ENCODE data around the gene AKAP9. TPM values are rescaled to one million over a fixed set of nuclear protein-coding genes. Genes with fewer than 3 reads are reported as not detected.

The AKAP9 gene
- total RNA-seq, 4 donors from 2014 or later = 188 to 236 (median 192) TPM

- no peaks in the 10 kb centered on the region for H3K9me3 ChIP-seq
- no peak overlapping the region for H3K27ac ChIP-seq
- no peaks in the 10 kb centered on the region for H3K27me3 ChIP-seq
- DNase-seq = no peak
- TF ChIP-seq POLR2A (IDR thresholded peaks at IDR 0.05) (no peak), CTCF (IDR thresholded peaks at IDR 0.05) (no peak)
- no peak overlapping the region for H3K4me3 ChIP-seq
- peaks cover 0 to 12% (median 2%) of the 10 kb centered on the region in 4 donors for H3K4me1 ChIP-seq
- H3K36me3 ChIP-seq = peaks cover 0 to 42% (median 0%) of the 10 kb centered on the region in 3 donors
These were observed 190.4 kb downstream of the AKAP9 start for GRCh38 chr7:92131093-92131492.

- H3K4me1 ChIP-seq = peaks cover 0 to 12% (median 2%) of the 10 kb centered on the region in 4 donors
- no peak overlapping the region for H3K27ac ChIP-seq
- TF ChIP-seq CTCF (IDR thresholded peaks at IDR 0.05) = no peak
- TF ChIP-seq POLR2A (IDR thresholded peaks at IDR 0.05) = no peak
- H3K27me3 ChIP-seq = no peaks in the 10 kb centered on the region
- H3K9me3 ChIP-seq = no peaks in the 10 kb centered on the region
- peaks cover 0 to 36% (median 0%) of the 10 kb centered on the region in 3 donors for H3K36me3 ChIP-seq
- DNase-seq = no peak
- H3K4me3 ChIP-seq = no peak overlapping the region
These were observed 191.2 kb downstream of the AKAP9 start for GRCh38 chr7:92131764-92132330.

GRCh38 chr7:92133133-92133736 lies 192.6 kb downstream of the AKAP9 start:
- H3K36me3 ChIP-seq = peaks cover 0 to 22% (median 0%) of the 10 kb centered on the region in 3 donors
- no peaks in the 10 kb centered on the region for H3K9me3 ChIP-seq
- H3K4me1 ChIP-seq = peaks cover 0 to 12% (median 2%) of the 10 kb centered on the region in 4 donors
- peak overlapping the region; percentile 93 to 98 (median 96) for H3K27ac ChIP-seq
- DNase-seq = no peak
- peak overlapping the region; percentile 82 to 93 (median 87) for H3K4me3 ChIP-seq
- no peaks in the 10 kb centered on the region for H3K27me3 ChIP-seq
- TF ChIP-seq CTCF (IDR thresholded peaks at IDR 0.05) (no peak), POLR2A (IDR thresholded peaks at IDR 0.05) (no peak)

- no peaks in the 10 kb centered on the region for H3K27me3 ChIP-seq
- peaks cover 0 to 16% (median 0%) of the 10 kb centered on the region in 3 donors for H3K36me3 ChIP-seq
- no peaks in the 10 kb centered on the region for H3K9me3 ChIP-seq
- peak overlapping the region; percentile 93 to 98 (median 96) for H3K27ac ChIP-seq
- H3K4me1 ChIP-seq = peaks cover 0 to 12% (median 2%) of the 10 kb centered on the region in 4 donors
- TF ChIP-seq CTCF (IDR thresholded peaks at IDR 0.05) (peak; percentile 50 to 85 (median 74)), POLR2A (IDR thresholded peaks at IDR 0.05) (no peak)
- DNase-seq = peak; percentile 71 to 85 (median 81)
- peak overlapping the region; percentile 82 to 93 (median 87) for H3K4me3 ChIP-seq
These were observed 193.1 kb downstream of the AKAP9 start for GRCh38 chr7:92133737-92134270.

- Histone ChIP-seq H3K9me3 (no peaks in the 10 kb centered on the region), H3K36me3 (peaks cover 0 to 14% (median 0%) of the 10 kb centered on the region in 3 donors), H3K27ac (peak within 1 kb of the TSS; percentile 93 to 98 (median 96)), H3K4me1 (peaks cover 0 to 12% (median 2%) of the 10 kb centered on the region in 4 donors), H3K27me3 (no peaks in the 10 kb centered on the region), H3K4me3 (peak within 1 kb of the TSS; percentile 82 to 93 (median 87))
- TF ChIP-seq CTCF (IDR thresholded peaks at IDR 0.05) (peak in 3 of 6 experiments; percentile 1 to 27 (median 17)), POLR2A (IDR thresholded peaks at IDR 0.05) (peak; percentile 87 to 91)
- DNase-seq = peak; percentile 96 to 98 (median 97)
These were observed 193.8 kb downstream of the AKAP9 start, which contains the start of gene CYP51A1 for GRCh38 chr7:92134271-92135051. Gene CYP51A1, minus strand, starts transcription at chr7:92134477. Its CDS starts 113 bp downstream, at chr7:92134364.

Measured in Peyer's patch (tissue), 4 donors.